Activated CD4-positive, alpha-beta T cell treated with anti-CD3 and anti-CD28 coated beads, Interleukin-2, amount 10 ng/mL, durations not matched to agents 24 days and 14 days (primary cell): ENCODE results near the gene TRIM62. TPM values are rescaled to one million over a fixed set of nuclear protein-coding genes. Genes with fewer than 3 reads are reported as not detected.

Source experiments
- DNase-seq: peaks from one replicate; pipeline ENCODE4 v3.0.0; 2022
- H3K27ac Mint-ChIP-seq: one replicate; pipeline ENCODE4 v1.8.0; 2022; ENCODE audit warnings: mild to moderate bottlenecking, mixed read lengths
- H3K27me3 Mint-ChIP-seq: one replicate; pipeline ENCODE4 v1.8.0; 2022; ENCODE audit warnings: mixed read lengths
- H3K36me3 Mint-ChIP-seq: one replicate; pipeline ENCODE4 v1.8.0; 2022; ENCODE audit warnings: low read depth, mild to moderate bottlenecking, mixed read lengths
- H3K4me1 Mint-ChIP-seq: one replicate; pipeline ENCODE4 v1.8.0; 2021; ENCODE audit warnings: mixed read lengths
- H3K4me3 Mint-ChIP-seq: one replicate; pipeline ENCODE4 v1.8.0; 2022; ENCODE audit warnings: mild to moderate bottlenecking, moderate library complexity, mixed read lengths
- H3K9me3 Mint-ChIP-seq: one replicate; pipeline ENCODE4 v1.8.0; 2021; ENCODE audit warnings: mixed read lengths
- intact Hi-C: fragments of 100-400 bp; cut with micrococcal nuclease; formaldehyde crosslinking; loops from one replicate; pipeline ENCODE4 v1.15.1; 2023
- total RNA-seq: library from RNA; stranded (reverse); gene quantifications from 2 replicates; pipeline ENCODE4 v1.2.3, GENCODE V29; 2022

TRIM62 gene
- 3.1 and 3.2 TPM in 2 replicates for total RNA-seq

DNA sequence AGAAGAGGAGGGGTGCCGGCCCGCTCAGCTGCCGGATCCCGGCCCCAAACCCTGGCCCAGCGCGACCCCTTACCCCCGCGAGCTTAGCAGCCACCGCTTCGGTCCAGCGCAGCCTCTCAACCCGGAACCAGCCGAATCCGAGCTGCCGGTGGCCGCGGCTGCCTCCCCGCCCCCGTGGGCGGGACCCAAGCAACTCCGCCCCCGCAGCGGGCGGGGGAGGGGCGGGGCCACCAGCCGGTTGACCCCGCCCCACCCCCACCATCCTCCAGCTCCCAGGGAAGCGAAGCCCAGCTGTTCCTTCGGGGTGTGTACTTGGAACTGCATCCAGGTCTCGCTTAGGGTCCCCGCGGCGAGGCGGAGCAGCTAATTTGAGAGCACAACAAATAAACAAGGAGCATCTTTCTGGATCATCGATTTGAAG lies at the start of gene TRIM62:
TRIM62 (minus strand) TSS at position 123 of the 421 bp plus-strand sequence. CDS start 611 bp downstream, outside the sequence.
- H3K4me1 Mint-ChIP-seq, result peaks cover 25% of the 10 kb centered on the region
- no peaks in the 10 kb centered on the region for H3K9me3 Mint-ChIP-seq
- no peaks in the 10 kb centered on the region for H3K36me3 Mint-ChIP-seq
- H3K27me3 Mint-ChIP-seq, result peaks cover 32% of the 10 kb centered on the region
- peak; percentile 94 for DNase-seq
- peak within 1 kb of the TSS; percentile 80 for H3K27ac Mint-ChIP-seq
- intact Hi-C loops, result loop anchor here (1.0 to 5.0 kb wide), 3 partner anchors 55 to 170 kb away; partner anchors contain the start of gene ZNF362
- H3K4me3 Mint-ChIP-seq, result peak within 1 kb of the TSS; percentile 91

DNA sequence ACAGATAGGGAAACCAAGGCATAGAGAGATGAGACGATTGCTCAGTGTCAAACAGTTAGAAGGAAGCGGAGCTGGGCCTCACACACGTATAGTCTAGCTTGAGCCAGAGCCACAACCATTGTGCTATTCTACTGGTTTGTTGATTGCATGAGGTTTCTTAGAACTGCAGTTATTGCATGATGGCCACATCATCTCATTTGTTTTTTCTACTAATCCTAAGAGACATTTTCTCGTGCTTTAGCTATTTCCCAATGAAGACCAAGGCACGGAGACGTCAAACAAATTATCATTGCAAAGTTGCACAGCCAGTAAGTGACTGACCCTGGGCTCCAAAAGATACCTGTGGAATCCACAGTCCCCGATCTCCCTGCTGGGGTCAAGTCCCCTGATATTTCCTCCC lies 49.3 kb upstream of the TRIM62 start:
- Mint-ChIP-seq H3K27me3 (peaks cover 18% of the 10 kb centered on the region), H3K4me3 (no peak overlapping the region), H3K36me3 (no peaks in the 10 kb centered on the region), H3K9me3 (no peaks in the 10 kb centered on the region), H3K27ac (no peak overlapping the region), H3K4me1 (no peaks in the 10 kb centered on the region)
- DNase-seq, result no peak
- intact Hi-C loops, result no loop called here

DNA sequence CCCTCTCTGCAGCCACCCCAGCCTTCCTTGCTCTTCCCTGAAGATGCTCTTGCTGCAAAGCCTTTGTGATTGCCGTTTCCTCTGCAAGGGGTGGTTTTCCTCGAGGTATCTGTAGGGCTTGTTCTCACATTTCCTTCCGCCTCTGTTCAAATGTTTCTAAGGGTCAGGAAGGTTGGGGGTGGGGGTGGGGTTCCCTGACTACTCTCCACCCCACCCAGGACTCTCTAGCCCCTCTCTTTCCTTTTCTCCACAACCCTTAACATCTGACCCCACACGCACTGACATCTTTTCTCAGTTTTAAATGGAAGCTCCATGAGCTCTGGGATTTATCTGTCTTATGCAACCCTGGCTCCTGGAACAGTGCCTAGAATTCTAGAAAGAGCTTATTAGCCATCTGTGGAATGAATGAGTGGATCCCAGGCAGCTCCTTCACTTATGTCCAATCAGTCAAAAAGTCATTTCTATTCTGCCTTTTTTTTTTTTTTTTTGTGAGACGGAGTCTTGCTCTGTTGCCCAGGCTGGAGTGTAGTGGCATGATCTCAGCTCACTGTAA lies 47.2 kb upstream of the TRIM62 start:
- Mint-ChIP-seq H3K9me3 (peaks cover 11% of the 10 kb centered on the region), H3K36me3 (no peaks in the 10 kb centered on the region), H3K27ac (no peak overlapping the region), H3K4me1 (no peaks in the 10 kb centered on the region), H3K27me3 (peaks cover 20% of the 10 kb centered on the region), H3K4me3 (no peak overlapping the region)
- DNase-seq, result no peak
- intact Hi-C loops, result no loop called here

DNA sequence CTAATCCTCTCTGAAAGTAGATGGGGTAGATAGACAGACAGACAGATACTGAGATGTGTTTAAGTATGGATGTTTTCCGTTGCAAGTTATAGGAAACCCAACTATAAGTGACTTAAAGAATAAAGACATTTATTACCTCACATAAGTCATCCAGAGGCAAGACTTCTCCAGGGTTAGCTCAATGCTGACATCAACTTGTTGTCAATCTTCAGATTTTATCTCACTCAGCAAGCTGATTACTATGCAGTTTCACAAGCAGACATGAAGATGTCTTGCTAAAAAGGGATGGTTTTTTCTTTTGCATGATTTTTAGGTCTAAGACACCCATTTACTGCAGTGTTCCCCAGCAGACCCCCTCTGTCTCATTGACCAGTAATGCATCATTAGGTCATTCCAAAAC lies 43.7 kb upstream of the TRIM62 start:
- no peaks in the 10 kb centered on the region for H3K4me1 Mint-ChIP-seq
- intact Hi-C loops, result no loop called here

DNA sequence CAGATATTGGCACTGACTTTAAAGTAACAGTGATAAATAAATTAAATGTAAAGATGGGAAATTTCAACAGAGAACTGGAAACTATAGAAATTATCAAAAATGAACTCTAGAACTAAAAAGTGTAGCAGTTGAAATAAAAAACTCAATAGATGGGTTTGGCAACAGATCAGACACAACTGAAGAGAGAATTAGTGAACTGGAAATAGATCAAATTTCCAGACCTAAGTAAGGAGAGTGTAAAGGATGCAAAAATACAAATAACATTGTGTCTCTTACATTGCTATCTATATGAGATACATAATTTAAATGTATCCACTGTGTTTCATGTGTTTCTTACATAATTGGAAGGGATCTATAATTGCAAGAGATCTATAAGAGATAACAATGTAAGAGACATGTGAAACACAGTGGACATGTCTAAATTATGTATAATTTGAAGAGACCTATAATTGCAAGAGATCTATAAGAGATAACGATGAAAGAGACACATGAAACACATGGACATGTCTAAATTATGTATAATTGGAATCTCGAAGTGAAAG lies 42.4 kb upstream of the TRIM62 start:
- H3K4me3 Mint-ChIP-seq, result no peak overlapping the region
- DNase-seq, result no peak
- H3K9me3 Mint-ChIP-seq, result peaks cover 17% of the 10 kb centered on the region
- H3K4me1 Mint-ChIP-seq, result no peaks in the 10 kb centered on the region
- H3K27me3 Mint-ChIP-seq, result peaks cover 20% of the 10 kb centered on the region
- H3K36me3 Mint-ChIP-seq, result no peaks in the 10 kb centered on the region
- H3K27ac Mint-ChIP-seq, result no peak overlapping the region
- intact Hi-C loops, result no loop called here

More for the DNA sequence above, 43.7 kb upstream of the TRIM62 start:
- Mint-ChIP-seq H3K27me3 (peaks cover 24% of the 10 kb centered on the region), H3K4me3 (no peak overlapping the region), H3K36me3 (no peaks in the 10 kb centered on the region), H3K9me3 (peaks cover 17% of the 10 kb centered on the region), H3K27ac (no peak overlapping the region)
- DNase-seq, result no peak

DNA sequence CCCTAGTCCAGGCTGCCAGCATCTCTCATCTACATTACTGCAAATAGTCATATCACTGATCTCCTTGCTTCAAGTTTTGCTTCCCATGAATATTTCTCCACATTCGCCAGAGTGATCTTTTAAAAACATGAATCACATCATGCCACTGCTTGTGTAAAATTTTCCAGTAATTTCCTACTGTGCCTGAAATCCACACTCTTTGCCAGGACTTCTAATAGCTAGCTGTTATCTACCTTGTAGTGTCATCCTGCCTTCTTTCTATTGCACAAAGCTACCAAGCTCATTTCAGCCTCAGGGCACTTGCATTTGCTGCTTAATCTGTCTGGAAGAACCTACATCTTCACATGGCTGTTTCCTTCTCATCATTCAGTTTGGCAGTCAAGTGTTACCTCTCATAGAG lies 40.5 kb upstream of the TRIM62 start:
- H3K4me1 Mint-ChIP-seq, result no peaks in the 10 kb centered on the region
- no peak for DNase-seq
- no peaks in the 10 kb centered on the region for H3K36me3 Mint-ChIP-seq
- H3K27ac Mint-ChIP-seq, result no peak overlapping the region
- intact Hi-C loops, result no loop called here
- peaks cover 17% of the 10 kb centered on the region for H3K9me3 Mint-ChIP-seq
- peaks cover 10% of the 10 kb centered on the region for H3K27me3 Mint-ChIP-seq
- H3K4me3 Mint-ChIP-seq, result no peak overlapping the region

DNA sequence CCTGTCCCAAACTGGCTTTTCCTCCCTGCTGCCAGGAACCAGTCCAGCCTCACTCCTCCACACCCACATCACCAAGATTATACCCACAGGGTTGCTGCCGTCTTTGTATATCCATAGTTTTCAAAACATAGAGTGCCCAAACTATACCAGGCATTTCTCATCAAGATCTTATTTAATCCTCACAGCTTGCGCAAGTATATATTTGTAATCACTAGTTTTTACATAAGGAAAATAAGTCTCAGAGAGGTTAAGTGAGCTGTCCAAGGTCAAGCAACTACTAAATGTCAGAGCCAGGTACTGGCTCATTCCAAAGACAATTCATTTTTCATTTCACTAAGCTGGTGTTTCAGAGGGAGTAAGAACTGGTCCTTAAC lies 39.5 kb upstream of the TRIM62 start:
- Mint-ChIP-seq H3K4me3 (no peak overlapping the region), H3K9me3 (peaks cover 17% of the 10 kb centered on the region), H3K4me1 (no peaks in the 10 kb centered on the region), H3K27ac (no peak overlapping the region), H3K27me3 (peaks cover 10% of the 10 kb centered on the region), H3K36me3 (no peaks in the 10 kb centered on the region)
- intact Hi-C loops, result no loop called here
- no peak for DNase-seq

DNA sequence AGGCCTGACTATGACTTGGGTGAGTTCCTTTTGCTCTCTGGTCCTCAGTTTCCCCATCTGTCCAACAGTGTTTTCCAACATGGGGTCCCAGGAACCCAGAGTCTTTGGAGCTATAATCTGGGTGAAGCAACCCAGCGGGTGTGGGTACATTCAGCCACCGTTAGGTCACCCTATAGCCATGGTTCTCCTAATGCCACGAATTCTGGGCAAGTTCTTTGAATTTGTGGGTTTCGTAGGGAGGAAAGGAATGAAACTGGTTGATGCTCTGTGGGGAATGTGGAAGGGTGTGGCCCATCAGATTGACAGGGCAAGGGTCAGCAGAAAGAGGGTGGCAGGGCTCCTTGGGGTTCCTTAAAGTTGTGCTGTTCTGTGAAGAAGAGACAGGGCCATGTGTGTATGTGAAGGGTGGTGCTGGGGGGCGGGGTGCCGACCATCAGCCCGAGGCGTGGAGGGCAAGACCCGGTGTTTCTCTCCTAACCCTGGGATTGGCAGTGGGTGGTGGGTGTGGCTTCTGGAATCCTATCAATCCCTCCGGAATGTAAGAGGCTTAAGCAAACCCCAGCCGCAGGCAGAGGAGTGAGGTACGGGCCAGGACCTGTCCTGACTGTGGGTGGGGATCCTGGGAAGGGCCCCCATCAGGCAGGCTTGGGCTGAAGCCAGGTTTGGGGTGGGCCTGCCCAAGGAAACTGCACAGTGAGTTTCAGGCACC lies 39.0 kb upstream of the TRIM62 start:
- Mint-ChIP-seq H3K36me3 (no peaks in the 10 kb centered on the region), H3K4me3 (no peak overlapping the region), H3K27ac (no peak overlapping the region), H3K4me1 (no peaks in the 10 kb centered on the region), H3K9me3 (peaks cover 17% of the 10 kb centered on the region), H3K27me3 (peaks cover 10% of the 10 kb centered on the region)
- DNase-seq, result no peak
- intact Hi-C loops, result no loop called here

DNA sequence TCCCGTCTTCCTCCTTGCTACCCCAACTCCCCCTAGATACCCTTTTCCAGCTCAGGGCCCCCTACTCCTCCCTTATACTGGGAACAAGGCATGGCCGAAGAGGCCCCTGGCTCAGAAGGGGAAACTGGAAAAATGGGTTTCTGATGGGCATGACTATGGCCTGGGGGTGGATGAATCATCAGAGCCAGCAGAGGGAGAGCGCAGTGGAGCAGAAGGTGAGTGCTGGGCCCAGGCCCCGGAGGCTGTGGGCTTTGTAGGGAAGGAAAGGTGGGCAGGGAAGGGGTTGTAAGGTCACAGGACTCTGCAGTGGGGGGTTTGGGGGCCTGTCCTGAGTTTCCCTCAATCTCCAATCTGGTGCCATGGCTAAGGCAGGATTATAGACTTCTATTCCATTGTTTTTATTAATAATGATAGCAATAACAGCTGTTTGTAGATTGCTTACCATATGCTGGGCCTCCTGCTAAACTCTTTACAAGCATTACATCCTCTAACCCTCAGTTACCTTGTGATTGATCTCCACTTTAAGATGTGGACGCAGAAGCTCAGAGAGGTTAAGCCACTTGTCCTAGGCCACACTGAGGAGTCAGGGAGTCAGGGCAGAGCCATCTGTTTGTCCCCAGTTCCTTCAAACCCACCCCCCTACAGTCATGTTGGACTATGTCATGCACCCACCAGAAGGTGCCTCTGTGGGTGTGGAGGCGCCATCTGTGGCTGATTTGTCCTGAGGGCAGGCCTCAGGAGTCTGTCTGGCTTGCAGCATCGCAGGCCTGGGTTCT lies 38.2 kb upstream of the TRIM62 start:
- H3K36me3 Mint-ChIP-seq, result no peaks in the 10 kb centered on the region
- H3K4me1 Mint-ChIP-seq, result no peaks in the 10 kb centered on the region
- H3K4me3 Mint-ChIP-seq, result no peak overlapping the region
- no peak for DNase-seq
- H3K9me3 Mint-ChIP-seq, result peaks cover 16% of the 10 kb centered on the region
- intact Hi-C loops, result no loop called here
- H3K27ac Mint-ChIP-seq, result no peak overlapping the region
- H3K27me3 Mint-ChIP-seq, result peaks cover 9% of the 10 kb centered on the region

DNA sequence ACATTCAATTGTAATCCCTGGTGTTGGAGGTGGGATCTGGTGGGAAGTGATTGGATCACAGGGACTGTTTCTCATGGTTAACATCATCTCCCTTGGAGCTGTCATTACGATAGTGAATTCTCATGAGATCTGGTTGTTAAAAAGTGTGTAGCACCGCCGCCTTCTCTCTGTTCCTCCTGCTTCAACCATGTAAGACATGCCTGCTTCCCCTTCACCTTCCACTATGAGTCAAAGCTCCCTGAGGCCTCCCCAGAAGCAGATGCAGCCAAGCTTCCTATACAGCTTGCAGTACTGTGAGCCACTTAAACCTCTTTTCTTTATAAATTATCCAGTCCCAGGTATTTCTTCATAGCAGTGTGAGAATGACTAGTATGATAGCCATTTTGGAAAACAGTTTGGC lies 30.1 kb upstream of the TRIM62 start:
- Mint-ChIP-seq H3K27me3 (peaks cover 44% of the 10 kb centered on the region), H3K9me3 (peaks cover 11% of the 10 kb centered on the region), H3K27ac (no peak overlapping the region), H3K36me3 (no peaks in the 10 kb centered on the region), H3K4me3 (no peak overlapping the region), H3K4me1 (no peaks in the 10 kb centered on the region)
- DNase-seq, result no peak
- intact Hi-C loops, result no loop called here

DNA sequence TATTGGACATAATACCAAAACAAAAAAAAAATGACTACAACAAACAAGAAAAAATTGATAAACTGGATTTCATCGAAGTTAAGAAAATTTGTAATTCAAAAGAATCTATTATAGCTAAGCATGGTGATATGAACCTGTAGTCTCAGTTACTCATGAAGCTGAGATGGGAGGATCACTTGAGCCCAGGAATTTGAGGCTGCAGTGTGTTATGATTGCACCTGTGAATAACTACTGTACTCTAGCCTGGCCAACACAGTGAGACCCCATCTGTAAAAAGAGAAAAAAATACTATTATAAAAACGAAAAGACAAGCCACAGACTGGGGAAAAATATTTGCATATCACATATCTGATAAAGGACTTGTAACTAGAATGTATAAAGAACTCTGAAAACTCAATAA lies 24.5 kb upstream of the TRIM62 start:
- Mint-ChIP-seq H3K27me3 (peaks cover 53% of the 10 kb centered on the region), H3K36me3 (no peaks in the 10 kb centered on the region), H3K27ac (no peak overlapping the region), H3K4me3 (no peak overlapping the region), H3K9me3 (no peaks in the 10 kb centered on the region), H3K4me1 (no peaks in the 10 kb centered on the region)
- no peak for DNase-seq
- intact Hi-C loops, result no loop called here

DNA sequence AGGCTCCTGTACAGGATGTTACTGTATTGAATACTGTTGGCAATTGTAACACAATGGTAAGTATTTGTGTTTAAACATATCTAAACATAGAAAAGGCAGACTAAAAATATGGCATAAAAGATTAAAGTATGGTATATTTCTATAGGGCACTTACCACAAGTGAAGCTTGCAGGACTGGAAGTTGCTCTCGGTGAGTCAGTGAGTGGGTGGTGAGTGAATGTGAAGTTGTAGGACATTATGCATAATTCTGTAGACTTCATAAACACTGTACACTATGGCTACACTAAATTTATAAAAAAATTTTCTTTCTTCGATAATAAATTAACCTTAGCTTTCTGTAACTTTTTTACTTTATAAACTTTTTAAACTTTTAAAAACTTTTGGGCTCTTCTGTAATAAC lies 13.7 kb upstream of the TRIM62 start:
- H3K4me3 Mint-ChIP-seq, result no peak overlapping the region
- intact Hi-C loops, result no loop called here
- no peak overlapping the region for H3K27ac Mint-ChIP-seq
- H3K36me3 Mint-ChIP-seq, result no peaks in the 10 kb centered on the region
- peaks cover 30% of the 10 kb centered on the region for H3K27me3 Mint-ChIP-seq
- H3K9me3 Mint-ChIP-seq, result no peaks in the 10 kb centered on the region
- DNase-seq, result no peak
- peaks cover 3% of the 10 kb centered on the region for H3K4me1 Mint-ChIP-seq

DNA sequence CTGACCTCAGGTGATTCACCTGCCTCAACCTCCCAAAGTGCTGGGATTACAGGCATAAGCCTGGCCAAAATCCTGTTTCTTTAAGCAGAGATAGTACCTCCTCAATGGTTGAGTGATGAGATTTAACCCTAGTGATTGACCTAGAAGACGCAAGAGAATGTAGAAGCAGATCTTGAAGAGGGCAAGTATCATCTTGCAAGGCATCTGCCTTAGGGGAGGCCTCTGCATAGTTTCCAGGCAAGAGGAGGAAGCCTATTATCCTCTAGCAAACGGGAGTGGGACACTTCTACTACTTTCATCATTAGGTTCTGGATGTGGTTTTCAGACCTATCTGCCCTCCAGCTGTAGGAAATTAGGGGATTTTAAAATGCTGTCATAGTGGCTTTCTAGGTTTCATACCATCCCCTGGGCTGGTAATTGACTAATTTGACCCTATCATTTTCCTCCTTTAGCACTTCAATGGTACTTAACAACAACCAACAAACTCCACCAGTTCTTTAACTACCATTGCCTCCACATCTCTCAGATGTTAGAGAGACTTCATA lies 10.0 kb upstream of the TRIM62 start:
- intact Hi-C loops, result no loop called here
- H3K4me1 Mint-ChIP-seq, result peaks cover 6% of the 10 kb centered on the region
- H3K27me3 Mint-ChIP-seq, result peaks cover 24% of the 10 kb centered on the region
- no peak overlapping the region for H3K27ac Mint-ChIP-seq
- H3K9me3 Mint-ChIP-seq, result no peaks in the 10 kb centered on the region
- no peaks in the 10 kb centered on the region for H3K36me3 Mint-ChIP-seq
- DNase-seq, result no peak
- no peak overlapping the region for H3K4me3 Mint-ChIP-seq

DNA sequence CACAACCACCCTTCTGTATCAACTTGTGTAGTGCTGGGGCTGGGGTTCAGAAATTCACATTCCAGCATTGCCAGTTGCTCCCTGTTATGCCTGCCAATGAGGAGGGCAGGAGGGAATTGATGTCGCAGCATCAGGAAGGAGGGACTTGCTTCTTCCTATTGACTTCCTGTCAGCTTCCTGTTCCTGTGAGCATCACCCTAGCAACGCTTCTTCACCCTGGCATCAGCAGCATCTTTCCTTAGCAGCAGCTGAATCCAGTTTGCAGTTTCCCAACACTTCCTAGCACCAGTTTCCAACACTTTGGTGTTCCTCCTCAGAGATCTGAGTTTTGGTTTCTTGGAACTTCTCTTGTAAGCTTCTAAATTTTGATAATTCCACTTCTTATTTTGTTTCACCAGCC lies 8.9 kb upstream of the TRIM62 start:
- no peak for DNase-seq
- H3K36me3 Mint-ChIP-seq, result no peaks in the 10 kb centered on the region
- peaks cover 28% of the 10 kb centered on the region for H3K27me3 Mint-ChIP-seq
- intact Hi-C loops, result no loop called here
- H3K27ac Mint-ChIP-seq, result no peak overlapping the region
- H3K9me3 Mint-ChIP-seq, result no peaks in the 10 kb centered on the region
- no peak overlapping the region for H3K4me3 Mint-ChIP-seq
- H3K4me1 Mint-ChIP-seq, result peaks cover 6% of the 10 kb centered on the region
